SH-SY5Y (cell line): ENCODE data around the gene ZCCHC10.

Experiments
- GATA2 ChIP-seq: IDR thresholded peaks from 2 replicates; pipeline ENCODE4 v1.6.1; 2011; ENCODE audit warnings: mild to moderate bottlenecking, low read depth, low read length
- GATA3 ChIP-seq: IDR thresholded peaks from 2 replicates; pipeline ENCODE4 v1.6.1; 2011; ENCODE audit warnings: low read depth, mild to moderate bottlenecking, low read length, moderate library complexity

The ZCCHC10 gene

GRCh38 chr5:132961887-132962286 lies 64.5 kb downstream of the ZCCHC10 start:
- no peak for TF ChIP-seq GATA3
- TF ChIP-seq GATA2, result no peak

- no peak for TF ChIP-seq GATA3
- no peak for TF ChIP-seq GATA2
Measured at GRCh38 chr5:132953710-132954109, 72.6 kb downstream of the ZCCHC10 start.

GRCh38 chr5:132952829-132953228 lies 73.5 kb downstream of the ZCCHC10 start:
- no peak for TF ChIP-seq GATA2
- TF ChIP-seq GATA3, result no peak

- no peak for TF ChIP-seq GATA3
- TF ChIP-seq GATA2, result no peak
Measured at GRCh38 chr5:132951897-132952296, 74.5 kb downstream of the ZCCHC10 start.

- TF ChIP-seq GATA2 (no peak), GATA3 (no peak)
Measured at GRCh38 chr5:132949136-132949535, 77.2 kb downstream of the ZCCHC10 start.

GRCh38 chr5:132947671-132948070 lies 78.7 kb downstream of the ZCCHC10 start:
- TF ChIP-seq GATA3, result no peak
- no peak for TF ChIP-seq GATA2
